ENCODE measurements around the gene OR1M1. TPM values are rescaled to one million over a fixed set of nuclear protein-coding genes. Genes with fewer than 3 reads are reported as not detected.

Gene OR1M1
- total RNA-seq, 1 donor from 2014 or later: not detected

DNA sequence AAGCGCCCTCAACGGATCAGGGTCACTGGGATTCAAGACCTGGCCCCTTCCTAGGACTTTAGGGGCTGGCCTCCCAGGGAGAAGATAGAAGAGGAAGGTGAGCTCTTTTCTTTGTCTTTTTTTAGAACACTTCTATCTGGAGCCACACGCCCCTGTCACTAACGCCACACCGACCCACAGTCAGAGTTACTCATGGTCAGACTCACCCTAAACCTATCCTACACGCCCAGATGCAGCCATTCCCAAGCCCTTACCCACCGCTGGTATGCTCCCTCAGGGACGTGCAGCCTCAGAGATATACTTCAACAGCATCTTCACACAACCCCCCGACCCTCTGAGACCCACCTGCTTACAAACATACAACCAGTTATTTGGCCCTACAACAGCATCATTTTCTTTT is 46.7 kb upstream of the OR1M1 start:
- no peaks in the 10 kb centered on the region for H4K20me1 ChIP-seq (ENCODE audit: low read depth)
- H3K27me3 ChIP-seq: no peaks in the 10 kb centered on the region
- H3F3A ChIP-seq (ENCODE audit: low read depth): peaks cover 3% of the 10 kb centered on the region
- H3K4me1 ChIP-seq: no peaks in the 10 kb centered on the region
- no peak overlapping the region for H3K27ac ChIP-seq
- peaks cover 4% of the 10 kb centered on the region for H3K27me3 Mint-ChIP-seq (ENCODE audit: insufficient read depth, low read depth)
- H3K4me2 ChIP-seq: no peak overlapping the region
- H3K79me2 ChIP-seq (ENCODE audit: low read depth): no peaks in the 10 kb centered on the region
- no peak overlapping the region for H3K27ac Mint-ChIP-seq
- H3K4me3 ChIP-seq: no peak overlapping the region
- H3K36me3 Mint-ChIP-seq: no peaks in the 10 kb centered on the region
- no peaks in the 10 kb centered on the region for H3K9me3 Mint-ChIP-seq
- no peak overlapping the region for H3K9ac ChIP-seq
- DNase-seq (ENCODE audit: low spot score): no peak
- no peak for TF ChIP-seq EZH2phosphoT487 (IDR thresholded peaks at IDR 0.05)
- TF ChIP-seq, protein P1, sequence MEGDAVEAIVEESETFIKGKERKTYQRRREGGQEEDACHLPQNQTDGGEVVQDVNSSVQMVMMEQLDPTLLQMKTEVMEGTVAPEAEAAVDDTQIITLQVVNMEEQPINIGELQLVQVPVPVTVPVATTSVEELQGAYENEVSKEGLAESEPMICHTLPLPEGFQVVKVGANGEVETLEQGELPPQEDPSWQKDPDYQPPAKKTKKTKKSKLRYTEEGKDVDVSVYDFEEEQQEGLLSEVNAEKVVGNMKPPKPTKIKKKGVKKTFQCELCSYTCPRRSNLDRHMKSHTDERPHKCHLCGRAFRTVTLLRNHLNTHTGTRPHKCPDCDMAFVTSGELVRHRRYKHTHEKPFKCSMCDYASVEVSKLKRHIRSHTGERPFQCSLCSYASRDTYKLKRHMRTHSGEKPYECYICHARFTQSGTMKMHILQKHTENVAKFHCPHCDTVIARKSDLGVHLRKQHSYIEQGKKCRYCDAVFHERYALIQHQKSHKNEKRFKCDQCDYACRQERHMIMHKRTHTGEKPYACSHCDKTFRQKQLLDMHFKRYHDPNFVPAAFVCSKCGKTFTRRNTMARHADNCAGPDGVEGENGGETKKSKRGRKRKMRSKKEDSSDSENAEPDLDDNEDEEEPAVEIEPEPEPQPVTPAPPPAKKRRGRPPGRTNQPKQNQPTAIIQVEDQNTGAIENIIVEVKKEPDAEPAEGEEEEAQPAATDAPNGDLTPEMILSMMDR (IDR thresholded peaks at IDR 0.05): no peak
- TF ChIP-seq EZH2 (IDR thresholded peaks at IDR 0.05): no peak
- H2AFZ ChIP-seq (replicated peaks): no peak overlapping the region
- H3K9me3 ChIP-seq (ENCODE audit: low read depth): no peaks in the 10 kb centered on the region
- H3K4me3 Mint-ChIP-seq: peak overlapping the region; percentile 11
- H3K36me3 ChIP-seq: no peaks in the 10 kb centered on the region
- H3K4me1 Mint-ChIP-seq: no peaks in the 10 kb centered on the region

DNA sequence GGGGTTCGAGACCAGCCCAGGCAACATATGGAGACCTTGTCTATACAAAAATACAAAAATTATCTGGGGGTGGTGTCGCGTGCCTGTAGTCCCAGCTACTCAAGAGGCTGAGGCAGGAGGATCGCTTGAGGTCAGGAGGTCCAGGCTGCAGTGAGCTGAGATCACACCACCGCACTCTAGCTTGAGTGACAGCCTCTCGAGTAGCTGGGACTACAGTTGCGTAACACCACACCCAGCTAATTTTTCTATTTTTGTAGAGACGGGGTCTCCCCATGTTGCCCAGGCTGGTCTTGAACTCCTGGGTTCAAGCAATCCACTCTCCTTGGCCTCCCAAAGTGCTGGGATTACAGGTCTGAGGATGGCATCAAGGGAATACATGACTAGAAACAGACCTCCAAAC is 45.8 kb upstream of the OR1M1 start:
- H3K4me3 Mint-ChIP-seq: no peak overlapping the region
- DNase-seq (ENCODE audit: low spot score): no peak
- no peak overlapping the region for H3K9ac ChIP-seq
- H3K36me3 Mint-ChIP-seq: no peaks in the 10 kb centered on the region
- H3K79me2 ChIP-seq (ENCODE audit: low read depth): no peaks in the 10 kb centered on the region
- H3K4me1 ChIP-seq: no peaks in the 10 kb centered on the region
- peaks cover 5% of the 10 kb centered on the region for H3K27me3 Mint-ChIP-seq (ENCODE audit: insufficient read depth, low read depth)
- H3K27me3 ChIP-seq: no peaks in the 10 kb centered on the region
- H3K27ac Mint-ChIP-seq: no peak overlapping the region
- H2AFZ ChIP-seq (replicated peaks): no peak overlapping the region
- no peaks in the 10 kb centered on the region for H3K36me3 ChIP-seq
- no peaks in the 10 kb centered on the region for H4K20me1 ChIP-seq (ENCODE audit: low read depth)
- H3F3A ChIP-seq (ENCODE audit: low read depth): peaks cover 3% of the 10 kb centered on the region
- no peaks in the 10 kb centered on the region for H3K9me3 Mint-ChIP-seq
- no peaks in the 10 kb centered on the region for H3K9me3 ChIP-seq (ENCODE audit: low read depth)
- no peak overlapping the region for H3K4me2 ChIP-seq
- H3K4me1 Mint-ChIP-seq: no peaks in the 10 kb centered on the region
- no peak overlapping the region for H3K27ac ChIP-seq
- TF ChIP-seq, protein P1 (IDR thresholded peaks at IDR 0.05): no peak
- no peak for TF ChIP-seq EZH2phosphoT487 (IDR thresholded peaks at IDR 0.05)
- no peak for TF ChIP-seq EZH2 (IDR thresholded peaks at IDR 0.05)
- H3K4me3 ChIP-seq: no peak overlapping the region

DNA sequence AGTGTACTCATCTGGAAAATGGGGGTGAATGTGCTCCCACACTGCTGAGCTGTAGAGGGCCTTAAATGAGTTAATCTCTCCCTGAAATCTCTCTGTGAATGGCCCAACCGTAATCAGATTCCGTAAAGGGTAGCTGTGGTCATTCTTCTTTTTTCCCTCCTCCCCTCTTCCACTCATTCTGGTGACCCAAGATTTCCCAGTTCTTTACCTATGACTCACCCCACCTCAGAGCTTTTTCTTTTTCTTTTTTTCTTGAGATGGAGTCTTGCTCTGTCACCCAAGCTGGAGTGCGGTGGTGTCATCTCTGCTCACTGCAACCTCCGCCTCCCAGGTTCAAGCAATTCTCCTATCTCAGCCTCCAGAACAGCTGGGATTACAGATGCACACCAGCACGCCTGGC is 43.3 kb upstream of the OR1M1 start:
- Mint-ChIP-seq H3K9me3 (no peaks in the 10 kb centered on the region), H3K4me1 (no peaks in the 10 kb centered on the region), H3K27ac (no peak overlapping the region), H3K4me3 (no peak overlapping the region), H3K27me3 (ENCODE audit: insufficient read depth, low read depth) (peaks cover 5% of the 10 kb centered on the region), H3K36me3 (no peaks in the 10 kb centered on the region)
- Histone ChIP-seq H3K9ac (no peak overlapping the region), H3K36me3 (no peaks in the 10 kb centered on the region), H3K9me3 (ENCODE audit: low read depth) (no peaks in the 10 kb centered on the region), H3K79me2 (ENCODE audit: low read depth) (no peaks in the 10 kb centered on the region), H2AFZ (replicated peaks) (no peak overlapping the region), H3K27me3 (no peaks in the 10 kb centered on the region), H3K4me3 (no peak overlapping the region), H3K4me1 (no peaks in the 10 kb centered on the region), H4K20me1 (ENCODE audit: low read depth) (no peaks in the 10 kb centered on the region), H3F3A (ENCODE audit: low read depth) (peaks cover 3% of the 10 kb centered on the region), H3K4me2 (no peak overlapping the region), H3K27ac (no peak overlapping the region)
- DNase-seq (ENCODE audit: low spot score): peak; percentile 21
- no peak for TF ChIP-seq EZH2 (IDR thresholded peaks at IDR 0.05)
- TF ChIP-seq, protein P1 (IDR thresholded peaks at IDR 0.05): no peak
- TF ChIP-seq EZH2phosphoT487 (IDR thresholded peaks at IDR 0.05): no peak

All from neural progenitor cell (in vitro differentiated cells).